H1 (cell line): Measurements from ENCODE around the gene STX18.

ENCODE experiments used
- ATF3 ChIP-seq: IDR thresholded peaks from 2 replicates; pipeline ENCODE4 v1.6.1; 2011; ENCODE audit warnings: low read depth, mild to moderate bottlenecking, low read length; ENCODE audit not compliant: insufficient read depth
- BCL11A ChIP-seq, 2 experiments: IDR thresholded peaks; one replicate each; pipeline ENCODE4 v1.6.1; 2011; ENCODE audit warnings: low read depth in 2 of 2, low read length in 2 of 2, mild to moderate bottlenecking in 2 of 2
- CTCF ChIP-seq, 3 experiments: IDR thresholded peaks; 1 replicate in 2 of 3; 2 replicates in 1 of 3; pipeline versions ENCODE4 v1.5.1 to v1.6.1; 2011; ENCODE audit warnings: low read length in 3 of 3, mild to moderate bottlenecking in 3 of 3, inconsistent platforms in 2 of 3, low read depth in 1 of 3, moderate library complexity in 1 of 3; ENCODE audit not compliant: insufficient read depth in 1 of 3; ENCODE audit errors: control extremely low read depth in 1 of 3
- EP300 ChIP-seq, 2 experiments: IDR thresholded peaks; 1 replicate in 1 of 2; 2 replicates in 1 of 2; pipeline ENCODE4 v1.6.1; 2011 to 2012; ENCODE audit warnings: low read depth in 2 of 2, low read length in 2 of 2, mild to moderate bottlenecking in 2 of 2, borderline replicate concordance in 1 of 2, inconsistent platforms in 1 of 2, moderate library complexity in 1 of 2
- EZH2 ChIP-seq: fragments of 200-600 bp; sonication (generic); IDR thresholded peaks from 2 replicates; pipeline ENCODE4 v1.7.1; 2012; ENCODE audit warnings: low read depth, mild to moderate bottlenecking, moderate library complexity, low read length, inconsistent platforms; ENCODE audit not compliant: severe bottlenecking
- MAX ChIP-seq: IDR thresholded peaks from 2 replicates; pipeline ENCODE4 v1.6.1; 2012; ENCODE audit warnings: inconsistent platforms
- RNF2 ChIP-seq: fragments of 200-900, 300-1000 bp; sonication (generic); IDR thresholded peaks from 2 replicates; pipeline ENCODE4 v1.7.1; 2016; ENCODE audit warnings: borderline replicate concordance, low read depth, mild to moderate bottlenecking, antibody characterized with exemption, low read length; ENCODE audit not compliant: poor library complexity, severe bottlenecking; ENCODE audit errors: missing control alignments

GRCh38 chr4:4480685-4481398 lies 61.0 kb downstream of the STX18 start:
- TF ChIP-seq ATF3 = no peak
- peak in 1 of 3 experiments; percentile 8; a peak in 2 of 4 replicates for TF ChIP-seq CTCF (IDR thresholded peaks at IDR 0.05; ENCODE audit: control extremely low read depth in 1 of 3, insufficient read depth in 1 of 3, low read depth in 1 of 3, low read length in 3 of 3)
- no peak for TF ChIP-seq MAX
- no peak for TF ChIP-seq BCL11A (IDR thresholded peaks at IDR 0.05; ENCODE audit: low read depth in 2 of 2, low read length in 2 of 2)
- TF ChIP-seq RNF2 = no peak
- TF ChIP-seq EZH2 = no peak
- no peak for TF ChIP-seq EP300 (IDR thresholded peaks at IDR 0.05; ENCODE audit: borderline replicate concordance in 1 of 2, low read depth in 2 of 2, low read length in 2 of 2)
